ENCODE results near the gene CLEC9A.
"Not testable (repeated sequence)": the region's sequence is repeated elsewhere in the genome, so short reads cannot be mapped to it uniquely, and the experiment has no call there.

The CLEC9A gene

DNA sequence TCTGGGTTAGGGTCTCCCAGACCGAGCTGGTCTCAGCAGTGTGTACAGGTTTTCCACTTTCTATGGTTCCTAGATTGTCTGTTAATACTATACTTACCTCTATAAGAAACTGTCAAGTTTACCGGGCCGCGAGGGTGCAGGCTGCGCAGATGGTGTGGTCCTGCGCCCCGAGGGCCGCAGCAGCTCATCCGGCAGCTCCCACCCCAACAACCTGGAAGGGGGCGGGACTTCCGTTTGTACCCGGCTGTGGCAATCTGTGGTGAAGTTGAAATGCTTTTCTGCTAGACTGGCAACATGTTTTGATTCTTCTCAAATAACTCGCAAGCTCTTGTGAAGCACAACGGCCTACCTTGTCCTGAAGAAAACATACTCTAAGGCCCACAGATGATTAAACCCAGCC is at the start of gene CLEC9A:
CLEC9A (plus strand) TSS at position 237 of the 400 bp plus-strand sequence. CDS start 22,006 bp downstream, outside the sequence.
- no peak for DNase-seq

DNA sequence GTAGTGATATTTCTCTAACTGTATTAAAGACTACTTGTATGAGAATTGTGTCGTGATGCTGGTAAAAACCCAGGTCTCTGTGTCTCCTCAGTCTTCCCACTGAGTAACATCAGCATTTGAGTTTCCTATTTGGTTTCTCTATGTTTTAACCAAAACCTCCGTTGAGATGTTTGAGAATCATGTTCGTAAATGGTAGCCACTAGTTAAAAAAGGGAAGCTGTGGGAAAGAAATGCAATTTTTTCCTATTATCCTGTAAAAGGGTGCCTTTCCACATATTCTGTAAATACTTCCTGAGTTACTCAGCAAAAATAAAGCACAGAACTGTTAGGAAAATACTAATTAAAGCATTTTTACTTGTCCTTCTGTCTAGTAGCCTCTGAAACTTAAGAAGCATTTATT is 38.6 kb upstream of the CLEC9A start:
- peak; percentile 17 for DNase-seq

DNA sequence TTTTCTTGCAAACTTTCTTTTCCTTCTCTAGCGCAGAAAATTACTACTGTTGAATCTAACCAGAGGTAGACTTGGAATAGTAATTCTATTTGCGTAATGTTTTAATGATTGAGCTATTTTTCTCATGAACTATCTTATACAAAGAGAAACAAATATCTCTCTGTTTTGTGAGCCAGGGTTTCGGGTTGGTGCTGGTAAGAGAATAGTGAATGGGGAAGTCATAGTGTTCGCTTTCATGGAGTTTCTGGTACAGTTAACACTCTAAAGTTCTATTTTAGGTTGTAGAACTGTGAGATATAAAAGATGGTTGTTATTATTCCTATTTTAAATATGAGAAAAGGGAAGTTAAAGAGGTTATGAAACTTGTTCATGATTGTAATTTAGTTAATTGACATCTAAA is 38.2 kb upstream of the CLEC9A start:
- DNase-seq: no peak

DNA sequence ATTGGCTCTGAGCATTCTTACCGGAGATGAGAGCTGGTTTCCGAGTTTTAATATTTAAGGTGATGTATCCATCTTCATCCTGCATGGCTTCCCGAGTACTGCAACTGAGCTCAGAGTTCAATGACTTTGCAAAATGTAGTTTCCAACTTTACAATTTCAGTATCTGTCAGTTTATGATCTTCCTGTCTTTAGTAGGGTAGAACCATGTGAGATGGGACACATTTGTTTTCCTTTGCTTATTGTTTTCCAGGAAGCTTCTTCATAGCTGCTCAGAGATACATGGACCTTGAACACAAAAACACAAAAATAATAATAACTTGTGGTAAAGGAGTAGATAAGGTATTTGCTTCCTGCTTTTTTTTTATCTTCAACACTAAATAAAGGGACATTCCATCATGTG is 31.5 kb upstream of the CLEC9A start, which contains the start of gene CLEC1B:
CLEC1B (minus strand) TSS at position 106 of the 400 bp plus-strand sequence; CDS start at position 85, 21 bp downstream.
- no peak for DNase-seq

DNA sequence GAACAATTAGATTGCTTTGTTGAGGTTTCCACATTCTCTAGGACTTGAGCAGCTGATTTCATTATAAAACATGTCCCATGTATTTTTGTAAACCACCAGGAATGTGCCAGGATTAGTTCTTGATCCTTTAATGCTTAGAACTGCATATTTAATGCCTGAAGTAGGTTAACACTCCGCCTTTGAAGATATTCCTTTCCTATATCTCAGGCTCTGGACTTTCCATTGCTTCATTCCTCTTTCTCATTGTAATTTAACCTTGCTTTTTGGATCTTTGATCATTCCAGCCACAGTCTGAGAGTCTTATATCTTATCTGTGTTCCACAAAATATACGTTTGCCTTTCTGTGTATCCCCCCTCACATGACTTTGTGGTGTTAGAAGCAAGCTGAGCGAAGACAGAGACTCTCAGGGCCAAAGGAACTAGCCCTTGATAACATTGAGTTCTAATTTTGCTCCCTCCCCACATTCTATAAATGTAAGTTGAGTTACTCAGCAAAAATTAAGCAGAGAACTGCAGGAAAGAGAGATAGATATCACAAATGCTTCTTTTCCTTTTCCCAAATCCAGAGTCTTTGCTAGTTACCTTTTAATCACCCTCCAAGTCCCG is 29.2 kb upstream of the CLEC9A start:
- DNase-seq: peak; percentile 76

DNA sequence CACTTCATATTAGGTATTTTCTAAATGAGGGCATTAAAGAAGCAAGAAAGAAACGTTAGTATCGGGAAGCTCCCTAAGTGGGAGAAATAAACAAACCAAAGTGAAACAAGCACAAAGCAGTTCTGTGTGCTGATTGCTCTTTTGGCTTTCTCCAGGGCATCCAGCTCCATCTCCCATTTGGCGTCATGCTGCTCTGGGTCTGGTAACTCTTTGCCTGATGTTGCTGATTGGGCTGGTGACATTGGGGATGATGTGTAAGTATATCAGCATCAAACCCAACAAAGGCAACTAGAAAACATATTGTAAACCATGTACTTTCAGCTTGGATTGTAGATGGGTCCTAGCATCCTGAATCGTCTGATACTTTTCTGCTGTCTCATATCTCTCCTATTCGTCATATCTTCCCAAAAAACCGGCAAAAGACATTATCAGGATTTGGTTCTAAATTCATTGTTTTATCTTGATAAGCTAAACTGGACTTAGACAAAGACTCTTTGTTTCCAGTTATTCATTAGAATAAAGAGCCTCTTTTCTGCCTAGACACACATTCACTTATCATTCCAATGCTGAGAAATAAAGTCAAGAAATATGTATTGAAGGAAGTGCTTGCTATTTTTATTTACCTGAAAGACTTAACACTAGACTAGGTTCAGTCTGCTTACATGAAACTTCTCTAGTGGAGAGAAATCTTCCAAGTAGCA is 17.7 kb upstream of the CLEC9A start:
- DNase-seq: no peak

DNA sequence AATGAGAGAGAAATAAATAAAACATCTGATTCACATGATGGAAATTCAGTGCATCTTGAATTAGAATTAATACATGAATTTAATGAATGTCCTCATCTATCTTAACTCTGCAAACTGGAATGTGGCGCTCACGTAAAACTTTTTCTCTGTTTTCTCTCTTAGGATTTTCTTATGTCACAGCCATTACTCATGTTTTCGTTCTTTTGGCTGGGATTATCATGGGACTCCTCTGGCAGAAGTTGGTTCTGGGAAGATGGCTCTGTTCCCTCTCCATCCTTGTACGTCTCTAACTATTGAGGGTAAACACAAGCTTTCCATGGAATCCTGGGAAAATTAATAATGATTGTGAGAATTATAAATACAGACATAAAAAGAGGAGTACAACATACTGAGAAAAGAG is 15.0 kb upstream of the CLEC9A start:
- no peak for DNase-seq

DNA sequence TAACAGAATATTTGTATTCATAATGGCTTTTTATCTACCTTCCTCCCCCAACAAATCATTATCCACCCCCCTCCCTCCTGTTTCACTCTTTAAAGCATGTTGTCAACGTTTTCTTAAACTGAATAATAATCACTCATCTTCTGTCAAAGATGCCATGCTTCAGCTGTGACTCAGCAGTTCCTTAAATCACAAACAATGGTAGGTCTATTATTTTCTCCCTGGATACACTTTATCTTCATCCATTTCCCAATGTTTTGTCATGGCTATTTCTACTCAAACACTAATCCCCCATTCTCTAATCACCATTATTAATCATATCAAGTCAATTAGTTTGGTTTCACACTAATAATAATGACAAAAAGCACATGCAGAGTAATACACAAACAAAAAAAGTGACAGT is 13.6 kb upstream of the CLEC9A start:
- DNase-seq: peak; percentile 52

DNA sequence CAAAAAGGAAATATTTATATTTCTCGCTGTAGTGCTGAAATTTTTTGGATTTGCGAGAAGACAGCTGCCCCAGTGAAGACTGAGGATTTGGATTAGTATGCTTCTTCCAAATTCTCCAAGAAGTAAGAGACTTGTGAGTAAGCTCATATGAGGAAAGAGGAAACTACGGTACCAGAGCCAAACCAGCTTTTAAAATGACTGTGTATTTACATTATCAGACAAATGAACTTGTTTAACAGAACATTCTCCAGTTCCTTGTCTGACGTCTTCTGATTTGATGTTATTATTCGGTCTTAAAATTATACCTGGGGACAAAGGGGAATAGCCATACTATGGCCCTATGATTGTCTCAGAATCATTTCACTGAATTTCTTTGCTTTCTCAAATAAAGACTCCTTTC is 12.1 kb upstream of the CLEC9A start:
- DNase-seq: peak; percentile 47

DNA sequence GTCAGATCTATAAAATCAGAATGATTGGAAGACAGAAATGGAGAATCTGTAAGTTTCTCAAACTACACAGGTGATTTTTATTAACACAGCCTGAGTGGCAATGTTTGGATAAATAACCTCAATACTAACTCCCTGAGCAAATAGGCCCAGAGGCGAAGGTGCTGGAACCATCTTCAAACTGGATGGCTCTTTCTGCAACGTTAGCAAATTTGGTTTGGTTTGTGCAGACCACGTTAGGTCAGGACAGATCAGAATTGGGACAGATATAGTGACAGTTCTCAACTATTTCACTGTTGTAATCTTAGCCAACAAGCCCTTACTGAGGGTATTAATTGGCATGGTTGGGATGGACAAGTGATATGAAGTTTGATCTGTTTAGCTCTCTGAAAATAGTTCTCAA is 9.1 kb upstream of the CLEC9A start:
- DNase-seq: no peak

DNA sequence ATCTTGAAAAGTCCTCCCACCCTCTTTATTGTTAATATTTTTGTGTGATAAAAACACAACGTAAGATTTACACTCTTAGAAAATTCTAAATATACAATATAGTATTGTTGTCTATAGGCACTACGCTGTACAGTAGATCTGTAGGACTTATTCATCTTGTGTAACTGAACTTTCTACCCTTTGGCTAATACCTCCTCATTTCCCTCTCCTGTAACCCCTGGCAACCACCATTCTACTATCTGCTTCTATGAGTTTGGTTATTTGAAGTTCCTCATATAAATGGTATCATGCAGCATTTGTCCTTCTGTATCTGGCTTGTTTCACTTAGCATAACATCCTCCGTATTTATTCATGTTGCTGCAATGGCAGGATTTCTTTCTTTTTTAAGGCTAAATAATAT is 5.2 kb upstream of the CLEC9A start:
- peak; percentile 44 for DNase-seq

DNA sequence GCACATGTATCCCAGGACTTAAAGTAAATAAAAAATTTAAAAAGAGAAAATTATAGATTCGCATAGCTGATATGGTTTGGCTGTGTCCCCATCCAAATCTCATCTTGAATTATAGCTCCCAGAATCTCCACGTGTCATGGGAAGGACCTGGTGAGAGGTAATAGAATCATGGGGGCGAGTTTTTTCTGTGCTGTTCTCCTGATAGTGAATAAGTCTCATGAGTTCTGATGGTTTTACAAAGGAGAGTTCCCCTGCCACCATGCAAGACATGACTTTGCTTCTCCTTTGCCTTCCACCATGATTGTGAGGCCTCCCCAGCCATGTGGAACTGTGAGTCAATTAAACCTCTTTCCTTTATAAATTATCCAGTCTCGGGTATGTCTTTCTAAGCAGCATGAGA is 3.8 kb upstream of the CLEC9A start:
- not testable (repeated sequence) for DNase-seq

DNA sequence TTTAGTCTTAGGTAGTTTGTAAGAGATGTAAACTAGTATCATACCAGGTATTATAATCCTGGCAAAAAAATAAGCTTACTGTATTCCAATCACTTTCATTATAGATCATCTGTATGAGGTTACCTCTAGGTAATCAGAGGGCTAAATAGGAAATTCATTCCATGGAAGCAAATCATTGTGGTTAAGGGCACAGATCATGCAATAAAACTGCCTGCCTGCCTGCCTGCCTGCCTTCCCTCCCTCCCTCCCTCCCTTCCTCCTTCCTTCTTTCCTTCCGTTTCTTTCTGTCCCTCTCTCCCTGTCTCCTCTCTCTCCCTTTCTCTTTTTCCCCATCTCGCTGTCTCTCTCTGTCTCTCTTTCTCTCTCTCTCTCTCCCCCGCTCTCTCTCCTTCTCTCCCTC is 3.2 kb upstream of the CLEC9A start:
- DNase-seq: no peak

DNA sequence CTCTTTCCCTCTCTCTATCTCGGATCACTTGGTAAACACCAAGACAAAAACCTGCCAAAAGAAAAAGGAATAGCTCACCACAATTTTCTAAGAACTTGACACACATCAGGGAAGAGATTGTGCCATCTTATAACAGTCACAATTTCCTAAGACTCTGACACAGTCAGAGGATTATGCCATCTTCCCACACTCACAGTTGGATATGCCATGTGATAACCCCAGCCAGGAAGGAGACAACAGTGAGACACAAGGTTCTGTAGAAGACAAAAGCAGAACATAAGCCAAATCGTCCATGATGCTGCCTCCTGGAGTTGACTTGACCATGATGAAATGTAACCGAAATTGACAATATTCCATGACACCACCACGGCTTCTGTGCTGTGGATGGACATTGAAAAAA is 2.8 kb upstream of the CLEC9A start:
- peak; percentile 76 for DNase-seq

DNA sequence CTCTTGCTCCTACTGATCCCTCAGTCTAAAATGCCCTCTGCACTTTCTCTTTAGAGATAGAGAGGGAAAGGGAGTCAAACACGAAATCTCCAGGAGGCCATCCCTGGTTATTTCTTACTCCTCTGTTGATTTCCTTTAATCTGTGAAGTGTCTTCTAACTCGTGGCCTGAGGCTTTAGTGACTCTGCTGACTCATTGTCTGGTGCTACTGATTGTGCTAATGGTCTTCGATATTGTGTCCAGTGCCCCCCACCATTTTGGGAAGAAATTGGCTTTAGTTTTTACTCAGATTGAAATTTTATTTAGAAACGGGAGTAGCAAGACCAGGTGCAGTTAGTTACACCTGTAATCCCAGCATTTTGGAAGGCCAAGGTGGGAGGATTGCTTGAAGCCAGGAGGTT is 839 bp downstream of the CLEC9A start:
- DNase-seq: peak; percentile 53

DNA sequence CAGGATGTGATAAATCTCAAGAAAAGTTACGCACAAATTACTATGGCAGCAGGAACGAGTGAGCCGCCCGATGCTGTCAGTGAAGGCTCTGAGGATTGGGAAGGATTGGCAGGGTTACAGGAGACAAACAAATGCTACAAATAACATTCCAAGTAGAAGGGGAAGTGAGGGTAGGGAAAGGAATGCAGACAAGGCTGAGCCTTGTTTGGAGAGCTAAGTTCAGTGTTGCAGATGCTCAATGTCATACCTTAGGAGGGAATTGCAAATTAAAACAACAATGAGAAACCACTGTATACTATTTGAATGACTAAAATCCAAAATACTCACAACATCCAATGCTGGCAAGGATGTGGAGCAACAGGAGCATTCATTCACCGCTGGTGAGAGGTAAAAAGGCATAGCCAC is 1.3 kb downstream of the CLEC9A start:
- DNase-seq: no peak

DNA sequence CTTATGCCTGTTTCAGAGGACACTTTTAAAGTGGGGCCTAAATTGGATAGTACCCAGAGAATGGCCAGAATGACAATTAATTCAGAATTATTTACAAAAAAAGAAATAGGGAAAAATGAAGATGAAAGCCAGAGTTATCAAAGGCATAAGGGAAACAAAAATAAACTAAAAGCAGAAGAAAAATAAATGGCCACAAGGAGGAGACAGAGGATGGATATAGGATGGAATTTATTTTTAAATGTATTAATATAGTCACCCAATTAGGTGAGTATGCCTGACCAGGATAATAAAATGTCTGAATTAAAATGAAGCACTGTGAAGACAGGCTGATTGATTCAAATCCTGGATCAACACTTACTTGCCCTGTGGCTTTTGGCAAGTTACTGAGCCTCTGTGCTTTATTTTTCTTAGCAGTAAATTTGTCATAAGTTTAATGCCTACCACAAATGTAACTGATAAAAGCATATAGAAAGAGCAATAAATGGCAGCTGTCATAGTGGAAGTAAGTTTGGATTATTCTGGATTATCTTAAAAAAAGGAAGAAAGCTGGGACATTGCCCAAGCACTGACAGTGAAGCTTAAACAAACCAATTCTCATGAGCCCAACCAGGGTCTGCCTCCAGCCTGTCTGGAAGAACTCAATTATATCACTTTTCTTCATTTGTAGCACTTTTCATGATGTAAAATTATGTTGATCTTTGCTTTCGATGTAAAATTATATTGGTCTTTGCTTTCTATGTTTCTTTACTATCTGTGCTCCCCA is 3.5 kb downstream of the CLEC9A start:
- DNase-seq: peak; percentile 70

DNA sequence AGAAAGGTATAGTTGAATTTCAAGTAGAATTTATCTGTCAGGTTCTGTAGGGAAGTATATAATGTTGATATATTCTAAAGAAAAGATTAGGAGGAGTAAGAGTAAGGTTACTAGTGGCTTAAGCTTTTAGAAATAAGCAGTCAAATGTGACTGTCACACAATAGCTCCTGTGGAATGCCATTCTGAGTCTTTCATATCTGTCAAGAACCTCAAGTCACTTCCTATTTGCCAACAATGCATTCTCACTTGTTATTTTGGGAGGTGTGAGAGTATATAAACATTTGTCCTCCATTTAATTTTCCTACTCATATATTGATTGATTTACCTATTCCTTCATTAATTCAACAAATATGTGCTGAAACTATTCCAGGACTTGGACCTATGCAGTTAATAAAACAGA is 11.7 kb downstream of the CLEC9A start:
- DNase-seq: no peak

DNA sequence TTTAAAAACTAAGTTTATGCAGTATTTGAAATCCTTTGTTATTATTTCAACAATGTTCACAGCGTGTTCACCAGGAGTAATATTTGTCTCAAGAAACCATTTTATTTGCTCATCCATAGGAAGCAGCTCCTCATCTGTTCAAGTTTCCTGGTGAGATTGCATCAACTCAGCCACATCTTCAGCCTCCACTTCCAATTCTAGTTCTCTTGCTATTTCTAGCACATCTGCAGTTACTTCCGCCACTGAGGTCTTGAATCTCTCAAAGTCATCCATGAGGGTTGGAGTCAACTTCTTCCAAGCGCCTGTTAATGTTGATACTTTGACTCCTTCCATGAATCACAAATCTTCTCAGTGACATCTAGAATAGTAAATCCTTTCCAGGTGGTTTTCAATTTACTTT is 18.0 kb downstream of the CLEC9A start:
- DNase-seq: peak; percentile 27

DNA sequence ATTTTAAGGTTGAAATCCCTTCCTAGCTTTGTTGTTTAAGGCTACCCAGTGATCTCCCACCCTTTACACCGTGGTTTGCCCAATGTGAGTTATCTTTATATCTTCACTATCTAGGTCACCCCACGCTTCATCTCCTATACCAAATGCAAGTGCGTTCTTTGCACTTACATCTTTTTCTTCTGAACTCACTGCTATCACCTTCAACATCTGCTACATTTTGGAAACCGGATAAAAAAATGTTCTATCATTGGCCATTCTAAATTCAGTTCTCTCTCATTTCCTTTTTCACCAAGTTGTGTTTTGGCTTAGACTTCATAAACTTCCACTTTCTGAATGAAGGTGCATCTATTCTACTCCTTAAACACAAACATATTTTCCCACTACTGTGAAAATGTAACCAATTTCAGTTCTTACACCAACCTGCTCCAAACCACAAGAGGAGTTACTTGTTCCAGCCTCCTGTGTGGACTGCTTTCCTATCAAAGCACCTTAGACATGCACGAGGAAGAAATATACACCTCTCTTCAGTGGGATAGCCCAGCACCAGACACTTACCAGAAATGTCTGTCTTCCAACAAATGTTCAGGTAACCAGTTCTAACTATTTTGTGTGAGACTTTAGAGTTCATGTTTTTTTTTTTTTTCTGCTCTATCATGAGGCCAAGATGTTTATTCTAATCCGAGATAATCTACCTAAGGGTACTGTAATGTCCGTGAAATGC is 21.9 kb downstream of the CLEC9A start:
- peak; percentile 61 for DNase-seq

DNA sequence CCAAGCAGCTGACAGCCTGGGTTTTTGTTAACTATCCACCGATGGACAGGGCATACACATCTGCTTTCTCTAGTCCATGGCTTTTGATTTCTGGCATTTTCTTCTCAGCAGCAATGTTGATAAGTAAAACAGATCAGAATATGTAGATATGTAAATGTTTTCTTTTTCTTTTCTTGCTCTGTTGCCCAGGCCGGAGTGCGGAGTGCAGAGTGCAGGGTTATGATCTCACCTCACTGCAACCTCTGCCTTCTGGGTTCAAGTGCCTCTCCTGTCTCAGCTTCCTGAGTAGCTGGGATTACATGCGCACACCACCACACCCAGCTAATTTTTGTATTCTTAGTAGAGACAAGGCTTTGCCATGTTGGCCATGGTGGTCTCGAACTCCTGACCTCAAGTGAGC is 27.9 kb downstream of the CLEC9A start:
- DNase-seq: no peak

DNA sequence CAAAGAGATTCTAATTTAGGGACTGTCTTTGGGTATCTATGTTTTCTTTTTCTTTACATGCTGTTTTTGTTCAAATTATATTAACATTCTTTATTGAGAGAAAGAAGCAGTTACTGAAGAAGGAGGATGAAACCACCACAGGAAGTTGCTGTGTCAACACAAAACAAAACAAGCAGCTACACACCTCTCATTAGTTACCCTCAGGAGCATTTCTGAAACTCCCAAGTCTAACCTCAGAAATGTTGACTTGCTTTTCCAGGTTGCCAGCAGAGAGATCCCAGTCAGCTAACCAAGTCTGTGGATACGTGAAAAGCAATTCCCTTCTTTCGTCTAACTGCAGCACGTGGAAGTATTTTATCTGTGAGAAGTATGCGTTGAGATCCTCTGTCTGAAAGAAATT is 34.8 kb downstream of the CLEC9A start:
- no peak for DNase-seq

DNA sequence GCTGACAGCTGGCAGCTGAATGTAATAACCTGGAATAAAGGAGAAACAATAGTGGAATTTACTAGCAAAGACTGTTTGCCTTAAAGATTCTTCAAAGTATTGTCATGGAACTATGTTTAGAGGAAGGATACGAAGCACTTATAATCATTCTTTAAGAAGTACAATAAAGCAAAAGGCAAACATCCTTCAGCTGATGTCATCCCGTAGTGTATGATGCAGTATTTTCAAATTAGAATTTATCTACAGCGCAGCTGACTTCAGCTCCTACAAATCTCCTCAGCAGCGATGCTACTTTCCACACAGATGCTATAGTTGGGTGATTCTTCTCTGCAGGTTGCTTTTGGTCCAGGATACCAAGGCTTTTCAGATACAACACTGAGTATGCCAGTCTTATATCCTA is 36.8 kb downstream of the CLEC9A start:
- DNase-seq: no peak
